GM18870 (cell line): ENCODE results near the gene CD58.
"Not testable (repeated sequence)": the region's sequence is repeated elsewhere in the genome, so short reads cannot be mapped to it uniquely, and the experiment has no call there.

ENCODE experiments used
- ATAC-seq: cut with Tn5 transposase; IDR thresholded peaks from one replicate; pipeline ENCODE4 v1.9.1; 2021; ENCODE audit warnings: moderate library complexity; ENCODE audit not compliant: unreplicated experiment

The CD58 gene

DNA sequence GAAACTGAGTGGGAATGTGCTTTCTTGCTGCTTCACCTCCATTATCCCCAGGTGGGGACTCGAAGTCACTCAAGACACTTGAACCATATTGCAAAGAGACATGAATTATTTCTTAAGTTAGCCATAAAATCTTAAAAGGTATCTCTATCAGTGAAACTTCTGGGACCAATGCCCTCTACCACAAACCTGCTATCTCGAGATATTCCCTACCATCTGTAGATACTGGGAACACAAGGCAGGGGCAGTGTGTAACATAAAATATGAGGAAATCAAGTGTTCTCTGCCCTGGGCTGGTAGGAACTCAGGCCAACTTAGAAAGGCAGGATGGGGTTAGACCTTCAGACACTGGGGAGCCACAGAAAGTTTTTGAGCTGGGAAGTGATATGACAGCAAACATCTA, 1.3 kb upstream of the CD58 start:
- ATAC-seq, result no peak

DNA sequence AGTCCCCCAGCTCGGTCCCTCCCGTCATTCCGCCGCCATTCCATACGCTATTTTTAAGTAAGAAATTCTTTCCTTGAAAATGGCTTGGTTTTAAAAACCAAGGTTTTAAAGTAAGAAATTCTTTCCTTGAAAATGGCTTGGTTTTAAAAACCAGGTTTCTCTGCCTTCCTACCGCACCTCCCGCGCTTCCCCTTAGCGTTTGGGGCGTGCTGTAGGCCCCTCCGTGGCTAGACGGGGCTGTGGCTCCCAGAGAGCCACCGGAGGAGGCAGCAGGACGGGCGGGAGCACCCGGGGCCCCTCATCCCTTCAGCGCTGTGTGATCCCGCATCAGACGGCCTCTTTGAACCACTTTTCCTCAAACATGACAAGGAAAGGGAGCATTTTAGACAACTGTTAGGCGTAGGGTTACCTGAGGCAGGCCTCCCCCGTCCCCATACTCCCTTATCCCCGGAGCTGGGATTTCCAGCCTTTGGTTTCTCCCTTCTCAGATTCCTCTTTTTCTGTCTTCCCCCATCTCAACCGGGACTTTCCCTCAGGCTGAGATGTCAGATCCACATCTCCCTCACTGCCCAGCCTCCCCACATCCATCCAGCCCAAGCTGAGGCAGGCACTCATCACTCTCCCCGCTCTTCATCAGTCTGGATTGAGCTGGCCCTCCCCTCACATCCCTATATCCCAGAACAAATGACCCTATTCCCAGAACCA, 541 bp upstream of the CD58 start:
- no peak for ATAC-seq

- no peak for ATAC-seq
Measured at GRCh38 chr1:116569776-116570357, 959 bp downstream of the CD58 start.

DNA sequence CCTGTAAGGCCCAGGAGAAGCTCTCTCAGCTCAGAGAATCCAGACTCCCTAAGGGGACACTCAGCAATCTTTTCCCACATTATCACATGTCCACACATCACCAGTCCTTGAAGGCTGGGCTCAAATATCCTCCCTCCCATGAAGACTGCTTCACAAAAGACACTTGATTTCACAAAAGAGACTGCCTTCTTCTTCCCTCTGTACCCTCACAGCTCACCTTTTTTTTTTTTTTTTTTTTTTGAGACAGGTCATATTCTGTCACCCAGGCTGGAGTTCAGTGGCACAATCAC, 1.5 kb downstream of the CD58 start:
- ATAC-seq, result no peak

DNA sequence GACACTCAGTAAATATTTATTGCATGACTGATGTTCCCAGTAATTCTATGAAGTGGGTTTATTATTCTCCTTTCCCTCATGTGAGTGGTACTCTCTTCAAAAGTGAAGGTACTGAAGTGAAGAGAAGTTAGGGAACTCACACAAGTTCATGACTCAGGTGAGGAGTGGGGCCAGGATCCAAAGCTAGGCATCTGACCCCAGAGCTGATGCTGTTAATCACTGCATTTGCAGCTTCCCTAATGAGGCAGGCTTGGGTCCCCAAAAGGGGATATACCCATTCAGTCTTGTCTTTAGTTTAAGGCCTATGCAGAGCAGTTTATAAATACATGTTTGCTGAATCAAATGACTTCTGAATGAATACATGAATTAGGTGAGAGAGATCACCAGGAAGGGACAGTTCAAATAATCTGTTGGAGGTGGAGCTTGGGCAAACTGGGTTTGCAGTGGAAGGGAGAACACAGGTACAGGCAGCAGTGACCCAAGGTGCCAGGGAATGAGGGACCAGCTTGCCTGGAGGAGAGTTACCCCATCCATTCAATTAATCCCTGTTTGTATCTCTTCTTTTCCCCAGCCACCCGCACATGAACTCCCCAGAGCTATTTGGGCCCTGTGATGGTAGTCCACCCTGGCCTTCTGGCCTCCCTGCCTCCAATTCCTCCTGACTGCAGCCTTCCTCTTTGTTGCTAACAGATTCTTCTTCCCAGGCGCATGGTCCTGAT, 2.0 kb downstream of the CD58 start:
- no peak for ATAC-seq

- no peak for ATAC-seq
Measured at GRCh38 chr1:116567790-116568661, 2.8 kb downstream of the CD58 start.

DNA sequence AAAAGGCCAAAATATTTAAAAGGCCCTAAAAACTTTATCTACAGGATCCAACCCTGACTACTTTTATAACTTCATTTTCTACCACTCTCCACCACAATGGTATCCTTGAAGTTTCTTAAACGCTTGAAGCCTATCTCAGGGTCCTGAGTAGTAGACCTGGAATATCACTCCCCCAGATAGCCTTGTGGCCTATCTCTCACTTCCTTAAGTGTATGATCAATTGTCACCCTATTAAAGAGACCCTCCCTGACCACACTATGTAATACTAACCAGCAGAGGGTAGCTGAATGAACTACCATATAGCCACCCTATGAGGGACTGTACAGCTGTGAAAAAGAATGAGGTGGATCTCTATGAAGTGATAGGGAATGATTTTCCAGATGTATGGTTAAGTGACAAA, 5.6 kb downstream of the CD58 start:
- ATAC-seq, result no peak

DNA sequence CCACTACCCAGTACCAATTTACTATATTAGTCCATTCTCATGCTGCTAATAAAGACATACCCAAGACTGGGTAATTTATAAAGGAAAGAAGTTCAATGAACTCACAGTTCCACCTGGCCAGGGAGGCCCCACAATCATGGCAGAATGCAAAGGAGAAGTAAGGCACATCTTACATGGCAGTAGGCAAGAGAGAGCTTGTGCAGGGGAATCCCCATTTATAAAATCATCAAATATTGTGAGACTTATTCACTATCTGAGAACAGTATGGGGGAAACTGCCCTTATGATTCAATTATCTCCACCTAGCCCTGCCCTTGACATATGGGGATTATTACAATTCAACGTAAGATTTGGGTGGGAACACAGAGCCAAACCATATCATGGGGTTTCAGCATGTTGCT, 6.4 kb downstream of the CD58 start:
- no peak for ATAC-seq

GRCh38 chr1:116562465-116562864, 8.4 kb downstream of the CD58 start:
- ATAC-seq, result not testable (repeated sequence)

DNA sequence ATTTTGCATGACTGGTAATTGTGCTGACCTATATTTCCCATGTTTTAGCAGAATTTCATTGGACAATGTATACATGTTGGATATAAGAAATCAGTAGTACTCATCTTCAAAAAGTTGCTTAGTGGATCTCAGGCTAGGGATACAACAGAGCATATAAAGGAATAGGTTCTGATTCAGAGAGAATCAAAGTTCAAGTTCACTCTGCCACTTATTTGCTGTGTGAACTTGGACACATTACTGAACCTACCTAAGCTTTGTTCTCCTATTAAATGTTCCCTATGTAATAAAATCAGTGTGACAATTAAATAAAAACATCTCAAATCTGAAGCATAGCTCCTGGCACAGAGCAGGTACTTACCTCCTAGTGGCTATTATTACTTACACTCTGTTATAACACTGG, 9.3 kb downstream of the CD58 start:
- ATAC-seq, result no peak

DNA sequence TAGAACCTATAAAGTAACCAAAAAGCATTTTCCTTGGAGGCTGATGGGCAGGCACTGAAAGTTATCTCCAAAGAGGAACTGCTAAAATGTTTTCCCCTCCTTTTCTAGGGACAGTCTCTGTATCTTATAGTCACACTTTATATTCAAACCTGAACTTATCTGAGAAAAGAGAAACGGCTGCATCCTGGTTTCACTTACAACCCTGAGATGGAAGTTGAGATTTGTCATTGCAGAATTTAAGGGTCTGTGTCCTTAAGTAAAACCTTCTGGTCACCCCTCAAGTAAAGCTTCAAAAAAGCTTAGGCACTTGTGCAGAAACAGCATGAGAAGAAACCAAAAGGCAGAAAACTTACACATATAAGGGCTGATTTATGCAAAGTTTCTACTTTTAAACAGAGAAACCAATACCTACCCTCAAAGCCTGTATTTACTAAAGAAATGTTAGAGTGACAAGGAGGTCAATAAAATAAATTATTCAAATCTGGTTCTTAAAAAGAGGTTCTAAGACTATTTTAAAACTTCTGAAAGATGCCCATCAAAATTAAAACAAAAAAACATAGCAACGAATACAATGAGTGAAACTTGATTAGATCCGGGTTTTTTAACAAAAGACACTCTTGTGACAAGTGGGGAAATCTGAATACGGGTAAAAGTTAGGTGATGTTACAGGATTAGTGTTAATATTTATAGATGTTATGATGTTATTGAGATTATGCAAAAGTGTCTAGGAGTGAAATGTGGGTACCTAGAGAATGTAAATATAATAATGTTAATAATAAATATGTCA, 9.9 kb downstream of the CD58 start:
- ATAC-seq, result no peak

DNA sequence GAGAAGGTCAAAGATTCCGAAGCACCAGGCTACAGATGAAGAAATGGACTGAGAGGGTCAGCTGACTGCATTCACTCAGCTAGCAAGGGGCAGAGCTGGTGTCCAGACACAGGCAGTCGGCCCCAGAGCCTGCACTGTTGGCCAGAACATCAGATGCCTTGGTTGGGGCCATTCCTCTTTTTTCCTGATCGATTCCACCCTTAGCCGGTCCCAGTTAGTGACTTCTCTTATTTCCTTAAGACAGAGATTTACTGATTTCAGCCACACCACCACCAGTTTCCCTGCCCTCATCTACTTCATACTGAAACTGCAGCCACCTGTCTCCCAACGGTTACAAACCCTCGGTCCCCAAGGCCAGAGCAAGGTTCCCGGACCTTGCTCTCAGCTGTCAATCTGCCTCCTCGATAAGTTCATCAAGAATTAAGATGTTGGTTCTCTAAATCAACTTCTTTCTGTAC, 11.5 kb downstream of the CD58 start:
- ATAC-seq, result no peak

- no peak for ATAC-seq
Measured at GRCh38 chr1:116558571-116558970, 12.3 kb downstream of the CD58 start.

DNA sequence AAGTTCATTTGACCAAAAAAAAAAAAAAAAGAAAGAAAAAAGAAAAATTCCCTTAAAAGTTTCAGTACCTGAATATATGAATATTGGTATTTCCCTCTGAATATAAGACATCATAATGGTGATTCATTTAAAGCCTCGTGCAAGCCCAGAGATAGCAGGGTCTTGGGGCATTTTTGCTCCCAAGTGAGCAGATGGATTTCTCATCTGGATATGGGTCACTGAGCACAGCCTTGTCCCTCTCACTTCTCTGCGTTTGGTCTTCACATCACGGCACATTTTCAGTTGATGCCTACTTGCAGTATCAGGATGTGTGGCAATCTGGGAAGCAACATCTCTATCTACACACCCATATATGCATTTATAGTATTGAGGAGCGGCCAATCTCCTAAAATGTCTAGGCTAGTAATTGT, 12.7 kb downstream of the CD58 start:
- ATAC-seq, result peak; percentile 26

- ATAC-seq, result no peak
Measured at GRCh38 chr1:116557323-116557878, 13.4 kb downstream of the CD58 start.

DNA sequence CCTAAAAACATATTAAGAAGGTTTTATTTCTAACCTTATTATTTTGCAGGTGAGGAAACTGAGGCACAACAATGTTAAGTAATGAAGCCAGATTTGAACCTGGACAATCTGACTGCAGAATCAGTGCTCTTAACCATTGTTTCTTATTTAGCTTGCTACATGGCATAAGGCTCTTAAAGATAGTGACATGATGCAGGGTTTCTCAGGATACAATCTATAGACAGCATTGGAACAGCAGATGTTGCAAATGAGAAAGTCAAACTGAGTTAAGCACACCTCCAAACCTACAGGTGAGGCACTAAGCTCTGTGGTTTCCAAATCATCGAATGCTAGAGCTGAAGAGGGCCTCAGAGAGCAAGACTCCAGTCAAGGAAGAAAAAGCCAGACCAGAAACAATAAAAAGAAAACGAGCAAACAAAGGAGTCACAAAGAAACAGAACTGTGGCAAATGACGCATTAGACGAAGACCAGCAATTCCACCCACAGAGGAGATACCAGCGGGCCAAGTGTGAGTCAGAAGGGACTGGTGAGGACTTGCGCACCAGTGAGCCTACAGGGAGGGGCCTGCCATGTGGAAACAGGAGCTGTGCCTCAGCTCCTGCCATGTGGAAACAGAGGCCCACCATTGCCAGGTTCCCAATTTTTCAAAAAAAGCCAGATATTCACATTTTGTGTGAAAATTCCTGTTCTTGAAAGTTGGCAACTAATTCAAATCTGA, 14.4 kb downstream of the CD58 start:
- peak; percentile 57 for ATAC-seq

GRCh38 chr1:116554924-116555323, 15.9 kb downstream of the CD58 start:
- no peak for ATAC-seq

GRCh38 chr1:116553386-116554115, 17.3 kb downstream of the CD58 start:
- no peak for ATAC-seq

DNA sequence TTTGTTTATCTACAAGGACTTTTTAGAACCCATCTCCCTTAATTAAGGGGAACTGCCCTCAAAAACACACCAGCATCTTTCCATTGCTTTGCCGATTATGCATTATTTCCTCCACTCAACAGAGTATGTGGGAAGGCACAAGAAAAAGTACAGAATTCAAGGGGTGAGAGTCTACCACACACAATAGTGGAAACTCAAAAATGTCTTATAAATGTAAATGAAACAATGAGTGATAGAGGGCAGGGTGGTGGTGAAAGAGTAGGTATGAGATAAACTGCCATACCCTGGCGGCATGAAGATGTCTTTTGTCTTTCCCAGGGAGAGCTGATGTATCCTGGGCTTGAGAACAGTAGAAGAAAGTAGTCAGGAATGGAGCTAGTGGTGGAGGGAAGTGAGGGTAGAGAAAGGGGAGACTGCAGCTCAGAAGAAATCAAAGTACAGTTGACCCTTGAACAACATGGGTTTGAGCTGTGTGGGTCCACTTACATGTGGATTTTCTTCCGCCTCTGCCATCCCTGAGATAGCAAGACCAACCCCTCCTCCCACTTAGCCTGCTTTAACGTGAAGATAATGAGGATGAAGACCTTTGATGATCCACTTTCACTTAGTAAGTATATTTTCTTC, 24.4 kb downstream of the CD58 start:
- no peak for ATAC-seq
